Mesodermal cell (in vitro differentiated cells): Measurements from ENCODE around the gene SLC23A3.

Source experiments
- H3K27ac ChIP-seq: 2 replicates; pipeline ENCODE4 v1.7.0; 2013; ENCODE audit warnings: mild to moderate bottlenecking, low read depth, low read length, moderate library complexity; ENCODE audit not compliant: severe bottlenecking
- H3K36me3 ChIP-seq: 2 replicates; pipeline ENCODE4 v1.7.1; 2013; ENCODE audit warnings: mild to moderate bottlenecking, low read length, moderate library complexity; ENCODE audit not compliant: control insufficient read depth, insufficient read depth
- H3K4me1 ChIP-seq: one replicate; pipeline ENCODE4 v1.7.1; 2013; ENCODE audit warnings: mild to moderate bottlenecking, low read length; ENCODE audit not compliant: insufficient read depth, control insufficient read depth, poor library complexity, severe bottlenecking
- H3K4me3 ChIP-seq: 2 replicates; pipeline ENCODE4 v1.7.0; 2013; ENCODE audit warnings: low read length, control low read depth, mild to moderate bottlenecking; ENCODE audit not compliant: insufficient read depth, poor library complexity, severe bottlenecking; ENCODE audit errors: extremely low read depth
- H3K9me3 ChIP-seq: 2 replicates; pipeline ENCODE4 v1.7.1; 2013; ENCODE audit warnings: mild to moderate bottlenecking, low read length, moderate library complexity; ENCODE audit not compliant: control insufficient read depth
- WGBS, 2 experiments: methylation state at CpG; one replicate each; pipeline ENCODE4 v1.1.5; 2013; ENCODE audit warnings: missing lambda C conversion rate in 2 of 2; ENCODE audit not compliant: insufficient coverage in 2 of 2; 5-methylcytosine and 5-hydroxymethylcytosine counted together

Gene SLC23A3

DNA sequence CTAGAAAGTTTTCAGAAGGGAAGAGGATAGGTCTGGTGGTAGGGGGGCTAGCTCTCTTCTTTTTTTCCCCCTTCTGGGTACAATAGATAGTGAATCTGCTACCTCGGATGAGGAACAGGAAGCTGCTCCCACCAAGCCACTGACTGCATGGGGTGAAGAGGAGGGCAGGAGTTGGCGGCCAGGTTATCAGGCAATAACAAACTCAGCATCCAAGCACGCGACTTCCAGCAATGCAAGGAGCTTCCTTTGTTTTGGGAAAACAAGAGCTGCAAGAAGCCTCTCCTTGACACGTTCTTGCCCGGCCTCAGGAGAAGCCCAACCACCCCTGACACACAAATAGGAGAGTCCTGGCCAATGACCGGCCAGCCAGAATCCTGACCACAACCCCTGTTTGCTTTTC, 41.4 kb downstream of the SLC23A3 start:
- no peak overlapping the region for H3K4me3 ChIP-seq
- no peak overlapping the region for H3K27ac ChIP-seq
- no peaks in the 10 kb centered on the region for H3K9me3 ChIP-seq
- peaks cover 13% of the 10 kb centered on the region for H3K4me1 ChIP-seq
- no peaks in the 10 kb centered on the region for H3K36me3 ChIP-seq
- 70 to 86% methylated on average over 6 of the region's 7 CpGs for WGBS, 2 experiments

DNA sequence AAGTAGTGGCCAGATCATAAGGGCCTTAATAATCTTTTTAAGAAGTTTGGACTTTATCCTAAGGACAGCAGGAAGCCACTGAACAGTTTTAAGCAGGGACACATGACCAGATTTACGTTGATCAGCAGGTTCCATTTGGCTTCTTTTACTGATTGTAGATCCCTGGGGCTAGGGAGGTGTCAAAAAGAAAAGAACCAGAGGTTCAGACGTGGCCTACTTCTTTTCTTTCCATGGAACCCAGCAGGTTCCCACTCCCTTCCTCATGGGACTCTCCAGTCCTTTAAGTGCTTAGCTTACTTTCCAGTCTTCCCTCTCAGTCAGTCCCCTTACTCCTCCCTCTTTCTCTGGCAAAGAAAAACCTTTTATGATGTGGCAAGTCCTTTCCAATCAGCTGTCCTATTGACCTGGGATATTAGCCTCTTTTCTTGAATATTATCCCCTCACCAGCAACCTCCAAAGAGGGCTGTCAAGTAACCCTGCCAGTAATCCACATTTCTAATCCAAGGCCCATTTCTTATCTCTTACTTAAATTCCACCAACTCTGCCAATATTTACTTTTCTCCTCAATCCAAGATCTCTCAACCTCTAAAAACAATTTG, 42.7 kb downstream of the SLC23A3 start:
- H3K9me3 ChIP-seq = no peaks in the 10 kb centered on the region
- H3K4me3 ChIP-seq = no peak overlapping the region
- H3K4me1 ChIP-seq = peaks cover 13% of the 10 kb centered on the region
- WGBS, 2 experiments = 65 to 83% methylated on average over 2 of the region's 2 CpGs
- no peak overlapping the region for H3K27ac ChIP-seq
- H3K36me3 ChIP-seq = no peaks in the 10 kb centered on the region

DNA sequence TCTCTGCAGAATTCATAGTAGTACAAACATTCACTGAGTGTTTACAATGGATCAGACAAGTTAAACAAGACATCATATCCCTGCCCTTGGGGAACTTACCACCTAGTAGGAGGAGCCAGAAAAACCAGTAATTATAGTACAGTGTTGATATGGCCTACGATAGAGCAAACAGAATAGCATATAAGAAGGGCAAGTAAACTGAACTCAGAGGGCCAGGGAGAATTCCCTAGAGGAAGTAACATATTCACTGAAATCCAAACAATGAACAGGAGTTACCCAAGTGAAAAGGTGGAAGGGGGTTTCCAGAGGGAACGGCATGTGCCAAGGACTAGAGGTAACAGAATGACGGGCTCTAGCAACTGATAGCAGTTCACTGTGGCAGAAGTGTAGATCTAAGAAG, 43.3 kb downstream of the SLC23A3 start:
- peaks cover 13% of the 10 kb centered on the region for H3K4me1 ChIP-seq
- no peak overlapping the region for H3K27ac ChIP-seq
- no peaks in the 10 kb centered on the region for H3K36me3 ChIP-seq
- 93 to 100% methylated on average over 2 to 3 of the region's 3 CpGs for WGBS, 2 experiments
- H3K4me3 ChIP-seq = no peak overlapping the region
- H3K9me3 ChIP-seq = no peaks in the 10 kb centered on the region

DNA sequence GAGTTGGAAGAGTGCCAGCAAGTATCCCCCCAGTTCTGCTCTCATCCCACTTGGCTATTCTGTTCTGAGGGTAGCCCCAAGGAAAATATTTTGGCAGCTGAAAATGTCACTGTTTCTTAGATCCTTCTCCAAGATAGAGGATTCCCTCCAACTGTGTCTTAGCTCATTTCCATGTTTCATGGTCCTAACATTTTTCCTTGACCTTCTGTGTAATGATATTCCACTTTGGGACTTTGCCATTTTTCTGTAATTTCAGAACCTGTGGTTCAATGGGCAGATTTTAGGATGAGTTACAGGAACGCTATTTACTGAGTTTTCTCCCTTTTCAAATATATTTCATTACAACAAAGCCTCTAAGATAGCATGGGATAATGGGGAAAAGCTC, 44.0 kb downstream of the SLC23A3 start:
- Histone ChIP-seq H3K4me3 (no peak overlapping the region), H3K27ac (no peak overlapping the region), H3K9me3 (no peaks in the 10 kb centered on the region), H3K36me3 (no peaks in the 10 kb centered on the region), H3K4me1 (peaks cover 13% of the 10 kb centered on the region)
- WGBS, 2 experiments = no CpG with 5 or more reads among the region's 1 CpG

DNA sequence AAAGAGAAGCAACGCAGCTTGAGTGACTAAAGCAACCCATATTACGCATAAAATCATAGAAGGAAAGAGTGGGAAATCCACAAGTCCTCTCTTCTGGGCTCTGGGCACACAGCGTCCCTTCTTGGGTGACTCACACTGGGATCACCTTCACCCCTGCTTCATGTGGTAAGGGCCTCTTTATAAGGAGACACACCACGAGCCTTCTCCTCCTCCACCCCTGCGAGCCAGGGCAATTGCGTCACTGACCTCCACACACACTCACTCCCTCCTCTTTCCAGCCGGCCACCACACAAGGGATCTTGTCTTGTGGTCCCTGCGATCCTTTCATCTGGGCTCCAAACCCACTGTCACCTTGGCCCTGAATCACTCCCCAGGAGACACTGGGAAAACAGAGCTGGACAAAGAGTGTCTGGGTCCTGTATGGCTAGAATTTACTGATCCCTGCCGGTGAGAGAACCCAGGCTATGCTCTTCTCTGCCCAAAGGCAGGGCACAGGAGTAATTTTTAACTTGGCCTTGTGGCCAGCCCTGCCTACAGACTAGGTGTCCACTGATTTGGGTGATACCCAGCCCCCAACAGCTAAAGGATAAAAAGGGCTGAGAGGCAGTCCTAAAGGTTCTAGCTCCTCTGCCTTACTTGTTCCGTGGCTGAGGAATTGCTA, 44.5 kb downstream of the SLC23A3 start:
- Histone ChIP-seq H3K9me3 (no peaks in the 10 kb centered on the region), H3K4me1 (peaks cover 13% of the 10 kb centered on the region), H3K27ac (no peak overlapping the region), H3K36me3 (no peaks in the 10 kb centered on the region), H3K4me3 (no peak overlapping the region)
- 76 to 92% methylated on average over 7 of the region's 10 CpGs for WGBS, 2 experiments

DNA sequence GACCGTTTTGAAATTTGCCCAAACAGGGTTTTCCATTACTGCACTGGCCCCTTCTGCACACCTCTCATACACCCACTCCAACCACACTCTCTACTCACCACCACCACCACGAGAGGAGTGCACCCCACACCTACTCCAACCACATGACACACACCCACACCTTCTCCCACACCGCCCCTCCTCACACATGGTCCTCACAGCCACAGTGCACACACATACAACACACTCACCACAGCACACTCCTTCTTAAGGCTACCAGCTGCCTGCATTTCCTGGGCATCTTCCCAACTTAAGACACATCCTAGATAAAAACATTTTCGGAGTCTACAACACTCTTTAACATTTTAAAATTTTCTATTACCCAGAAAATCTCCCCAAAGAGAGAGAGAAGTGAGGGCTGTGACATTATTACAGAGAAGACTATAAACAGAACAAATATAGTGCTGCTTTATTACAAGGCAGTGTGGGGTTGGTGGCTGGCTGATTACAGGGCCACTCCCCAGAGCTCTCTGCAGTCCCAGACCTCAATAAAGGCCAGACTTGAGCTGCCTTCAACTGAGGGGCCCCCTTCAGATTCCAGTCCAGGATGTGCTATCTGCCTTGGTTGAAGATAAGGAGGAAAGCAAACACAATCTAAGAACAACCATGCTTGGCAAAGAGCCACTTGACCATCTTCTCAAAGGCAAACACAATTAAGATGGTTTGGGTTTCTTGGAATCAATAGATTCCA, 45.3 kb downstream of the SLC23A3 start:
- 93% methylated on average over 3 of the region's 4 CpGs for WGBS, 2 experiments
- Histone ChIP-seq H3K36me3 (no peaks in the 10 kb centered on the region), H3K9me3 (no peaks in the 10 kb centered on the region), H3K27ac (no peak overlapping the region), H3K4me3 (no peak overlapping the region), H3K4me1 (peaks cover 13% of the 10 kb centered on the region)

DNA sequence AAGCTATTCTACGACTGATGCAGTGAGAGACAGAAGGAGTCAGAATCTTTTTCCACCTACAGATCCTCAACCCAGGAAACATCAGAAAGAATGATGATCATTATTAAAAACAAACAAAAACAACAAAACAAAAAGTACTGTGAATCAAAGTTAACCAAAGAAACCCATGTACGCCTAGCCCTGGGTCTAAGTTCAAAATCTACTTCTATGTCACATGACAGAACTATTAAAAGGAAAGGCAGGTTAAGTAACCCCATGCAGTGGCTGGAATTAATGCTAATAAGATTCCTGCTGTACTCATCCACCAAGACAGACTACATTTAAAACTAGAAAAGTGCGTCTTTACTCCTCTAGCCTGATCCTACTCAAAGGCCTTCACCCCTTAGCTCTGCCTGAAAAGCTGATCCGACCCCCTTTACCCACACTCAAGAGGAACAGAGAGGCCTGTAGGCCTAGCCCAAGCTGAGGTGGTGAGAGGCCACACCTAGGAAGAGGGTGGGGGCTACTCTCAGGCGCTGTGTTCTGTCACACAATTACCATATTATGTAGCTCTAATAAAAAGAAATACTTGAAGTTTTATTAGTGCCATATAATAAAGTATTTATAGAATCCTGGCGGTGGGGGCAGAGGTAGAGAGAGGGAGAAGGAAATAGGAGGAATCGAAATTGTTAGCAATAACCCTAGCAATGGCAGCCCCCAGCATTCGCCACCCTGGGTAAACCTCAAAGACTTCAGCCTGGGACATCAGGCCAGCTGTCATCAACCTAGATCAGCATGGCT, 46.3 kb downstream of the SLC23A3 start:
- Histone ChIP-seq H3K4me3 (no peak overlapping the region), H3K27ac (no peak overlapping the region), H3K4me1 (peaks cover 15% of the 10 kb centered on the region), H3K9me3 (no peaks in the 10 kb centered on the region), H3K36me3 (no peaks in the 10 kb centered on the region)
- WGBS, 2 experiments = 92% methylated on average over 4 of the region's 8 CpGs; no CpG with 5 or more reads in 1 of the 2 experiments

DNA sequence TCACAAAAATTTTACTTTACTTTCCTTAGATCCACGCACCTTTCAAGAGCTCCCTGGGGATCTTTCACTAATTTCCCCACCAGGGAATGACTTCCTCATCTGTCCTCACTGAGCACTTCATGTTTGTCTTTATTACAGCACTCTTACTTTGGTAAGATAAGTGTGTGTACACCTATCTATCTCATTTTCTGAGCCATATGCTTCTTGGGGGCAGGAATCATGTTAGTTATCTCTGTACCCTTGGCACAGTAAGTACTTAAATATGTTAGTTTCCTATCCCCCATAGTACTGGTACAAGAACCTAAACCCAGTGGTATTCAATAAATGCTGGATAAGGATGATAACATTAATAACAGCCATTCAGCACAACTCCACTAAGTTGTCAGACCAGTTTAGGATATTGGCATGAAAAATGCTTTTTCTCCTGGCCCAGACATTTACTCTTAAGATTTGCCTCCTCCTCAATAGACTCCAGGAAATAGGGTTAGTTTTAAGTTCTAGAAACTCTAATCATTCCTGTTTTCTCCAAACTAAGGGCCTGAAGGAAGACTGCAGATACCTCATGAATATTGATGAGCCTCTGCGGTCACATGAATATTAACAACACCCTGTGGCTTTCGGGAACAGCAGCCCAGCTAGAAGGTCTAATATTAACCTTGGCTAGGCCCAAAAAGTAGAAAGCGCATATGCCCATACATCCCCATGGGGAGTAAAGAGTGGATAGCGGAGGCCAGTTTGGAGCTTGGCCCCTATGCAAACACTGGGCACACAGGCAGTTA, 47.4 kb downstream of the SLC23A3 start:
- H3K36me3 ChIP-seq = no peaks in the 10 kb centered on the region
- H3K27ac ChIP-seq = no peak overlapping the region
- peaks cover 16% of the 10 kb centered on the region for H3K4me1 ChIP-seq
- WGBS, 2 experiments = 81 to 95% methylated on average over 3 of the region's 5 CpGs
- H3K4me3 ChIP-seq = no peak overlapping the region
- no peaks in the 10 kb centered on the region for H3K9me3 ChIP-seq

DNA sequence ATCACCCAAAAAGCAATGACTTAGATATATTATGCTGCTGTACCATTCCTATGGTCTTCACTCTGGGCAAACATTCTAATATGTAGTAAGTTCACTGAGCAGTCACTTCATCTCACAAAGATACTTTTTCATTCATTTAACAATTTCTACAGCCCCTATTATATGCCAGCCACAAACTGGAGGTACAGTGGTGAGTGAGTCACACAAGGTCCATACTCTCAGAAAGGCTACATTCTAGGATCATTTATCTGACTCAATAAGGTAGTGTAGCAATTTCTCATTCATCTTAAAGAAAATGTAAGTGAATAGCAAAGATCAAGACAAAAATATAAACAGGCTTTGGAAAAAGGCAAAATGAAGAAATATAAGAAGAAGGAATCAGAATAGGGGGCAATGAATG, 49.7 kb downstream of the SLC23A3 start:
- no peak overlapping the region for H3K4me3 ChIP-seq
- no peaks in the 10 kb centered on the region for H3K36me3 ChIP-seq
- H3K27ac ChIP-seq = no peak overlapping the region
- H3K4me1 ChIP-seq = peaks cover 9% of the 10 kb centered on the region
- H3K9me3 ChIP-seq = no peaks in the 10 kb centered on the region

DNA sequence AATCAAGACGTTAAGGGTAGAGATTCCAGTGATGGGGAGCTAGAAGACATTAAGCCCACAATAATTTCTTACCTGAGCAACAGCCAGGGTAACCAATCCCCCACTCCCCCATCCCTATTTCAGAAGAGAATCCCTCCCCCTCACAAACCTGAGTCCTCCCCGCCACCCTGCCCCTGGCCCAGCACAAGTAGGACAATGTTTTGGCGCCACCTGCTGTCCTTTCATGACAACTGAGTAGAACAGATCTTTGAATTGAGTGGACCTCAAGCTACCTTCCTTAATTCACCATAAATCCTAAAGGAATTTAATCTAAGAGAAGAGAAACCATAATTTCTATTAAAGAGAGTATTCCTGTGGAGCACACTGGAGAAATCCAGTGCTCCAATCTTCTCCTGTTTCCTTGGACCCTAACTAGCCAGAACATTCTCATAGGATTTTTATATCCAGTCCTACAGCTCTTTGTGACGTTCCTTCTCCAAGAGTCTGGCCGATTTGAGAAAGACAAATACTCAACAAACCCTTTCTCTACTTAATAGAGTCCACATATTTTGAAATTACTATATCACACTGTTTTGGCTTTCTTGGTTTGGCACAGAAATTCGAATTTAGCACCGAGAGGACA, 50.3 kb downstream of the SLC23A3 start:
- H3K9me3 ChIP-seq = no peaks in the 10 kb centered on the region
- no peak overlapping the region for H3K27ac ChIP-seq
- no peaks in the 10 kb centered on the region for H3K36me3 ChIP-seq
- WGBS, 2 experiments = 56 to 79% methylated on average over 4 to 6 of the region's 7 CpGs
- H3K4me1 ChIP-seq = peaks cover 5% of the 10 kb centered on the region
- no peak overlapping the region for H3K4me3 ChIP-seq
